ENCODE measurements around the gene ADAMTS10.

DNA sequence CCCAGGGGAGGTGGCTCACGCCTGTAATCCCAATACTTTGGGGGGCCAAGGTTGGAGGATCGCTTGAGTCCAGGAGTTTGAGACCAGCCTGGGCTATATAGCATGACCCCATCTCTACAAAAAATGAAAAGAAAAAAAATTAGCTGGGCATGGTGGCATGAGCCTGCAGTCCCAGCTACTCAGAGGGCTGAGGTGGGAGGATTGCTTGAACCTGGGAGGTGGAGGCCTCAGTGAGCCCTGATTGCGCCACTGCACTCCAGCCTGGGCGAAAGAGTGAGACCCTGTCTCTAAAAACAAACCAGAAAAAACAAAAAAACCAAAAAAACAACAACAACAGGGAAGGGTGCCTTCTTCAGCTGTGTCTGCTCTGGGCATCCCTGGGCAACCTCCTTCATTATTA lies 32.8 kb downstream of the ADAMTS10 start:
- TF ChIP-seq, protein P1, sequence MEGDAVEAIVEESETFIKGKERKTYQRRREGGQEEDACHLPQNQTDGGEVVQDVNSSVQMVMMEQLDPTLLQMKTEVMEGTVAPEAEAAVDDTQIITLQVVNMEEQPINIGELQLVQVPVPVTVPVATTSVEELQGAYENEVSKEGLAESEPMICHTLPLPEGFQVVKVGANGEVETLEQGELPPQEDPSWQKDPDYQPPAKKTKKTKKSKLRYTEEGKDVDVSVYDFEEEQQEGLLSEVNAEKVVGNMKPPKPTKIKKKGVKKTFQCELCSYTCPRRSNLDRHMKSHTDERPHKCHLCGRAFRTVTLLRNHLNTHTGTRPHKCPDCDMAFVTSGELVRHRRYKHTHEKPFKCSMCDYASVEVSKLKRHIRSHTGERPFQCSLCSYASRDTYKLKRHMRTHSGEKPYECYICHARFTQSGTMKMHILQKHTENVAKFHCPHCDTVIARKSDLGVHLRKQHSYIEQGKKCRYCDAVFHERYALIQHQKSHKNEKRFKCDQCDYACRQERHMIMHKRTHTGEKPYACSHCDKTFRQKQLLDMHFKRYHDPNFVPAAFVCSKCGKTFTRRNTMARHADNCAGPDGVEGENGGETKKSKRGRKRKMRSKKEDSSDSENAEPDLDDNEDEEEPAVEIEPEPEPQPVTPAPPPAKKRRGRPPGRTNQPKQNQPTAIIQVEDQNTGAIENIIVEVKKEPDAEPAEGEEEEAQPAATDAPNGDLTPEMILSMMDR (conservative IDR thresholded peaks at IDR 0.05; ENCODE audit: low read length), result no peak
- TF ChIP-seq EZH2phosphoT487 (IDR thresholded peaks at IDR 0.05; ENCODE audit: borderline replicate concordance, low read depth, low read length), result no peak

Data from OCI-LY7 (cell line).